ES-I3 (cell line): ENCODE measurements around the gene ASMT.
"Not testable (repeated sequence)": the region's sequence is repeated elsewhere in the genome, so short reads cannot be mapped to it uniquely, and the experiment has no call there.

Source experiments
- H3K36me3 ChIP-seq: 2 replicates; pipeline ENCODE4 v1.6.1; 2013; ENCODE audit warnings: mild to moderate bottlenecking, low read length, control low read depth, moderate library complexity; ENCODE audit not compliant: insufficient read depth
- H3K4me1 ChIP-seq: 2 replicates; pipeline ENCODE4 v1.6.1; 2013; ENCODE audit warnings: mild to moderate bottlenecking, control low read depth, low read length; ENCODE audit not compliant: insufficient read depth
- H3K9ac ChIP-seq: 2 replicates; pipeline ENCODE4 v1.6.1; 2013; ENCODE audit warnings: low read depth, mild to moderate bottlenecking, low read length, moderate library complexity
- H3K9me3 ChIP-seq: 2 replicates; pipeline ENCODE4 v1.6.1; 2013; ENCODE audit warnings: mild to moderate bottlenecking, low read length, moderate library complexity; ENCODE audit not compliant: control insufficient read depth, insufficient read depth

ASMT gene

GRCh38 chrX:1685444-1685880, 70.6 kb downstream of the ASMT start:
- not testable (repeated sequence) for H3K4me1 ChIP-seq, H3K9me3 ChIP-seq, H3K36me3 ChIP-seq, H3K9ac ChIP-seq

DNA sequence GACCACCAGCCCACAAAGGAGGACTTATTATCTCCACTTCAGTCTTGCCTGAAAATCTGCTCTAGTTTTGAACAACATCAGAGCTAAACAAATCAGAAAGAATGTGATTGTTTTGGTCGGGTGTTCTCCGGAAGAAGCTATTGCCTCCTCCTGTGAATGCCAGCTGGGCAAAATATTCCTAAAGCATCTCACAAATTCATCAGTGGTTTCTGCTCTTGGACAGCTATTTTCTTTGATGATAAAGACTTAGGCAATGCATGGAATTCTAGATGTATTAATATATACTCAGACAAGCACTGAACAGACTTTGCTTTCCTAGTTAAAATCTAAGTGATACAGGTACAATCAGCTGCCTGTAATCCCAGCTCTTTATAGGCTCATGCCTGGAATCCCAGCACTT, 71.8 kb downstream of the ASMT start:
- H3K9ac ChIP-seq: no peak overlapping the region
- H3K9me3 ChIP-seq: no peaks in the 10 kb centered on the region
- H3K36me3 ChIP-seq: no peaks in the 10 kb centered on the region
- H3K4me1 ChIP-seq: no peaks in the 10 kb centered on the region; the same call in 1 of the 2 replicates
